Body of pancreas (tissue), 4 donors: ENCODE data around the gene TP53TG5.

ENCODE experiments used
- CTCF ChIP-seq, 7 experiments: fragments of 450-650 bp in 4 of 7; fragments of 200-600 bp in 3 of 7; sonication (generic) in 3 of 7; IDR thresholded peaks; one replicate each; pipeline ENCODE4 v1.5.1; 2016 to 2019; ENCODE audit warnings: antibody characterized with exemption in 7 of 7
- POLR2A ChIP-seq, 3 donors: fragments of 450-650 bp; IDR thresholded peaks; one replicate each; pipeline ENCODE4 v1.6.1; 2016; ENCODE audit warnings: antibody characterized with exemption in 3 of 3, mild to moderate bottlenecking in 2 of 3

- no peak for TF ChIP-seq CTCF (IDR thresholded peaks at IDR 0.05)
- no peak for TF ChIP-seq POLR2A (IDR thresholded peaks at IDR 0.05)
These were observed 35.4 kb upstream of the TP53TG5 start for GRCh38 chr20:45413479-45413878.
